Measurements from ENCODE around the gene TMEM170B. TPM values are rescaled to one million over a fixed set of nuclear protein-coding genes. Genes with fewer than 3 reads are reported as not detected.
A peak's percentile ranks its signal among the peaks of the same experiment; 100 is the strongest.

The TMEM170B gene
- polyA plus RNA-seq, 3 donors: 11.7 to 33.4 (median 19.7) TPM

DNA sequence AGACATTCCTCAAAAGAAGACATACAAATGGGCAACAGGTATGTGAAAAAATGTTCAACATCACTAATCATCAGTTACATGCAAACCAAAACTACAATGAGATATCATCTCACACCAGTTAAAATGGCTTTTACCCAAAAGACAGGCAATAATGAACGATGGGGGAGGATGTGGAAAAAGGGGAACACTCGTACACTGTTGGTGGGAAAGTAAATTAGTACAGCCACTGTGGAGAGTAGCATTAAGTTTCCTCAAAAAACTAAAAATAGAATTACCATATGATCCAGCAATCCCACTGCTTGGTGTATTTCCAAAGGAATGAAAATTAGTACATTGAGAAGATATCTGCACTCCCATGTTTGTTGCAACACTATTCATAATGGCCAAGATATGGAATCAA, 8.6 kb upstream of the TMEM170B start:
- H3K79me2 ChIP-seq (ENCODE audit: insufficient read depth, low read length): peaks cover 10% of the 10 kb centered on the region
- DNase-seq: no peak
- peaks cover 0 to 2% (median 0%) of the 10 kb centered on the region in 7 donors for H3K9me3 Mint-ChIP-seq

DNA sequence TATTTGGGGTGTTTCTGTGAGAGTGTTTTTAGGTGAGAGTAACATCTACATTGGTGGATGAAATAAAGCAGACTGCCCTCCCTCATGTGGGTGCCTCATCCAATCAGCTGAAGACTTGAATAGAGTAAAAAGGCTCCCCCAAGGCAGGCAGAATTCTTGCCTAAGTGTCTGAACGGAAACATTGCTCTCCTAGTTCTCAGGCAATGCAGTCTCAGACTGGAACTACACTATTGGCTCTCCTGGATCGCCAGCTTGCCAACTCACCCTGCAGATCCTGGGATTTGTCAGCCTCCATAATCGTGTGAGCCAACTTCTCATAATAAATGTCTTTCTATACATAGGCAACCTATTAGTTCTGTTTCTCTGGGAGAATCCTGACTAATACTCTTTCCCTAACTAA, 5.5 kb upstream of the TMEM170B start:
- peaks cover 0 to 2% (median 0%) of the 10 kb centered on the region in 7 donors for H3K9me3 Mint-ChIP-seq
- no peak overlapping the region for H3K4me3 Mint-ChIP-seq
- H3K4me1 Mint-ChIP-seq: peaks cover 50% of the 10 kb centered on the region
- 75% methylated on average over 2 of the region's 3 CpGs for WGBS (ENCODE audit: insufficient coverage)
- Histone ChIP-seq H2AFZ (ENCODE audit: insufficient read depth, low read depth, low read length, poor library complexity, severe bottlenecking) (no peak overlapping the region), H3K9me3 (replicated peaks in 1 of 2; ENCODE audit: control insufficient read depth in 1 of 2, insufficient read depth in 1 of 2, low read length in 2 of 2) (no peaks in the 10 kb centered on the region), H4K20me1 (ENCODE audit: insufficient read depth, low read length) (no peaks in the 10 kb centered on the region), H3K36me3 (replicated peaks in 1 of 2; ENCODE audit: control insufficient read depth in 1 of 2, insufficient read depth in 2 of 2, low read length in 2 of 2) (no peaks in the 10 kb centered on the region), H3K79me2 (ENCODE audit: insufficient read depth, low read length) (peaks cover 16% of the 10 kb centered on the region), H3K9ac (ENCODE audit: insufficient read depth, low read length, poor library complexity, severe bottlenecking) (no peak overlapping the region), H3K4me2 (replicated peaks; ENCODE audit: extremely low read depth, low read length, poor library complexity, severe bottlenecking) (no peak overlapping the region), H3K4me3 (replicated peaks in 1 of 3; ENCODE audit: low read depth in 2 of 3, low read length in 3 of 3) (no peak overlapping the region), H3K27ac (ENCODE audit: low read depth in 1 of 2, low read length in 2 of 2) (no peak overlapping the region), H3K4me1 (ENCODE audit: control insufficient read depth in 1 of 2, insufficient read depth in 2 of 2, low read length in 2 of 2) (peaks cover 39 to 53% of the 10 kb centered on the region in 2 donors), H3K27me3 (ENCODE audit: control insufficient read depth in 2 of 2, insufficient read depth in 2 of 2, low read length in 2 of 2) (no peaks in the 10 kb centered on the region)
- peaks cover 1 to 3% (median 2%) of the 10 kb centered on the region in 3 donors for H3K27me3 Mint-ChIP-seq (ENCODE audit: low read depth in 3 of 3)
- intact Hi-C loops (cut with micrococcal nuclease): no loop called here
- no peaks in the 10 kb centered on the region for H3K36me3 Mint-ChIP-seq
- no peak for DNase-seq
- TF ChIP-seq, protein P1, sequence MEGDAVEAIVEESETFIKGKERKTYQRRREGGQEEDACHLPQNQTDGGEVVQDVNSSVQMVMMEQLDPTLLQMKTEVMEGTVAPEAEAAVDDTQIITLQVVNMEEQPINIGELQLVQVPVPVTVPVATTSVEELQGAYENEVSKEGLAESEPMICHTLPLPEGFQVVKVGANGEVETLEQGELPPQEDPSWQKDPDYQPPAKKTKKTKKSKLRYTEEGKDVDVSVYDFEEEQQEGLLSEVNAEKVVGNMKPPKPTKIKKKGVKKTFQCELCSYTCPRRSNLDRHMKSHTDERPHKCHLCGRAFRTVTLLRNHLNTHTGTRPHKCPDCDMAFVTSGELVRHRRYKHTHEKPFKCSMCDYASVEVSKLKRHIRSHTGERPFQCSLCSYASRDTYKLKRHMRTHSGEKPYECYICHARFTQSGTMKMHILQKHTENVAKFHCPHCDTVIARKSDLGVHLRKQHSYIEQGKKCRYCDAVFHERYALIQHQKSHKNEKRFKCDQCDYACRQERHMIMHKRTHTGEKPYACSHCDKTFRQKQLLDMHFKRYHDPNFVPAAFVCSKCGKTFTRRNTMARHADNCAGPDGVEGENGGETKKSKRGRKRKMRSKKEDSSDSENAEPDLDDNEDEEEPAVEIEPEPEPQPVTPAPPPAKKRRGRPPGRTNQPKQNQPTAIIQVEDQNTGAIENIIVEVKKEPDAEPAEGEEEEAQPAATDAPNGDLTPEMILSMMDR (IDR thresholded peaks at IDR 0.05): no peak
- peak overlapping the region in 2 of 7 donors; percentile 33 to 39 for H3K27ac Mint-ChIP-seq

More for the DNA sequence above, 8.6 kb upstream of the TMEM170B start:
- Mint-ChIP-seq H3K4me1 (peaks cover 50% of the 10 kb centered on the region), H3K27me3 (ENCODE audit: low read depth in 3 of 3) (peaks cover 1 to 3% (median 2%) of the 10 kb centered on the region in 3 donors), H3K4me3 (no peak overlapping the region), H3K27ac (peak overlapping the region in 2 of 7 donors; percentile 46 to 66), H3K36me3 (no peaks in the 10 kb centered on the region)
- no CpG with 5 or more reads among the region's 2 CpGs for WGBS (ENCODE audit: insufficient coverage)
- peaks cover 50 to 61% of the 10 kb centered on the region in 2 donors for H3K4me1 ChIP-seq (ENCODE audit: control insufficient read depth in 1 of 2, insufficient read depth in 2 of 2, low read length in 2 of 2)
- intact Hi-C loops (cut with micrococcal nuclease): no loop called here
- no peak overlapping the region for H3K27ac ChIP-seq (ENCODE audit: low read depth in 1 of 2, low read length in 2 of 2)
- H3K9ac ChIP-seq (ENCODE audit: insufficient read depth, low read length, poor library complexity, severe bottlenecking): no peak overlapping the region
- H3K9me3 ChIP-seq (replicated peaks in 1 of 2; ENCODE audit: control insufficient read depth in 1 of 2, insufficient read depth in 1 of 2, low read length in 2 of 2): no peaks in the 10 kb centered on the region
- no peaks in the 10 kb centered on the region for H4K20me1 ChIP-seq (ENCODE audit: insufficient read depth, low read length)
- no peak overlapping the region for H3K4me3 ChIP-seq (replicated peaks in 1 of 3; ENCODE audit: low read depth in 2 of 3, low read length in 3 of 3)
- H3K27me3 ChIP-seq (ENCODE audit: control insufficient read depth in 2 of 2, insufficient read depth in 2 of 2, low read length in 2 of 2): no peaks in the 10 kb centered on the region
- TF ChIP-seq, protein P1 (IDR thresholded peaks at IDR 0.05): no peak
- no peaks in the 10 kb centered on the region for H3K36me3 ChIP-seq (replicated peaks in 1 of 2; ENCODE audit: control insufficient read depth in 1 of 2, insufficient read depth in 2 of 2, low read length in 2 of 2)
- no peak overlapping the region for H3K4me2 ChIP-seq (replicated peaks; ENCODE audit: extremely low read depth, low read length, poor library complexity, severe bottlenecking)
- no peak overlapping the region for H2AFZ ChIP-seq (ENCODE audit: insufficient read depth, low read depth, low read length, poor library complexity, severe bottlenecking)
